Activated T-helper 1 cell treated with Interleukin-2 at 50 U/mL for 16 hours (primary cell): ENCODE data around the gene CDK14.

ENCODE experiments used
- DNase-seq: peaks from one replicate; pipeline ENCODE4 v3.0.0-alpha.2; 2020; ENCODE audit warnings: low read depth

The CDK14 gene

DNA sequence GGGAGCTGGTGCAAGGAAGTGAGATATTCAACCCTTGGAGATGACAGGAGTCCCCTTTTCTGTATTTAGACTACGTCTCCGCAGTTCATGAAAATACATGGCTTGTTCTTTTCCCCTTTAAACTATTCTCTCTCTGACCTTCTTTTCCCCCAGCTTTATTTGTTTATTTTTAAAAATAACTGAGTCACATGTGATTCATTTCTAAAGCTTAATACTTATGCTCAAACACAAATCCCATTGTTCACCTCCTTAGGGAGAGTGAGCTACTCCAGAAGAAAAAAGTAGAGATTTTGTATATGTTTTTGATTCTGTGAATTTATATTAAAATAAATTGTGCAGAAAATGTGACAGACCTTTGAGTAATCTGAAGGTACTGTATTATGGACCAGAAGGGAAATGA is 632.2 kb downstream of the CDK14 start:
- DNase-seq, result no peak

DNA sequence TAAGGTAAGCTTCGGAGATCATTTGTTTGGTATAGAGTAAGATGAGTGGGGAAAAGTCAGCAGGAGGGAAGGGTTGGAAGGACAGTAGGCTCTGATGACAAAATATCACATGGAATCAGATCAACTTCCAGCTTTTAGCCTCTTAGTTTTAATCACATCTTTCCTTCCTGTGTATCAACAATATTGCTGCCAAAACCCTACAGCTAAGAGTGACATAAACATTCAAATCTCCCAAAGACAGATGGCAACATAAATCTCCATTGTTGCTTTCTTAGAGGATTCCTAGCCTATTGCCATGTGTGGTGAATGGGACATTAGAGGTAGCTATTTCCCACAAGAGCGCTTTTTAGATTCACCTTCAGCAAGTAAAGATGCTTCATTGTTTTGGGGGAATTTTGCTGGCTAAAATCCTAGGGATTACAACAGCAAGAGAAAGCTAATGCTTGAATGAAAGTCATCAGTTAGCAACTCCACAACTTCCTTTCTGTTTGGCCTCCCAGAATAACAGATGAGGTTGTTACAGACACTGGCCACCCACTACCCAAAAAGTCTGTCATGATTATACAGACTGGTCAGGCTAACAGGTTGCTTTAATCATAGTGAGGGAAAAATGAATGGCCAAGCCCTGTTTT is 632.9 kb downstream of the CDK14 start:
- no peak for DNase-seq

DNA sequence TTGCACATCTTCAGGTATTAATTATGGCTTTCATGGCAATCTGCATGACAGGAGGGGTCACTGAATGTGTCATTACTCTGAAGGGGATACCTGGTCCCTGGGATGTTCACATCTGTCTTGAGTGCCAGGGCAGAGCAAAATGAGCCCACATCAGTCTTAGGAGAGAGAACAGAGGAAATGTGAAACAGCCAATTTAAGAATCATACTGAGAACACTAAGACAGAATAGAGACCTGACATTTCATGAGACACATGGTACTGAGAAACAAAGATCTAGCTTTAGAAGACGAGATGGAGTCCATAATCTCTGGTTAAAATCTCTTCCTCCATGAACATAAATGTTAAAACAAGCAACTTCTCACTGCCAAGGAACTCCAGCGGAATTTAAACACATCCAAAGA is 634.0 kb downstream of the CDK14 start:
- no peak for DNase-seq

DNA sequence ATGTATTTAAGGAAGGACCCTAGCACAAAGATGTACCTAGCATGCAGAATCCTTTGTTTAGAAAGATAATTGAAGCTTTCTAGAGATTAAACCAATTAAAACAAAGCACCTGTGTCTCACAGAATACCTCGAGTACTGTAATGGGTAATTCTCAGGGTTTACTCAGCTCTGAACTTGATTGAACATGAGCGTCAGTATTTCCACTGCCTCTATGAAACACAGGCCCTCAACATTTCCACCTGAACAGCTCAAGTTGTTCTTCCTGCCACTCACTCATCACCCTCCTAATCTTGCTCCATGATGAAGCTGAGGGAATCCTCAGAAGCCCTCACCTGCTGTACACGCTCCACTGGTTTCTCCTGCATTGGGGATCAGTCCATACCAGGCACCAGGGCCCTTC is 634.4 kb downstream of the CDK14 start:
- no peak for DNase-seq

DNA sequence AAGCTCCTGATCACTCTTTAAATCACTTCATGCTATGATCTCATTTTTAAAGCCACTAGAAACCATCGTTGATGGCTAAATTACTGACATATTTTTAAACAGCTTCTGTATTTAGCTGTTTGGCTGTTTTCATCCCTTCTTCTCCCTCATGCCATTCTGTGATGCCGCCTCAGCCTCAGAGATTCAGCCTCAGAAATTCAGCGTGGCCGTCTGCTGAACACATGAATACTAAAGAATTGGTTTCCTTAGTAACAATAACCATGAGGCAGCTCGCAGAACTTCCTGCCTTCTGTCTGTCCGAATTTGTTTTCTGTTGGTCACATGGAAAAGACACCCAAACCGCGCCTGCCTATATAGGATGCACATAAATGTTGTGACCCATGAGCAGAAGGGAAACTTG is 637.1 kb downstream of the CDK14 start:
- DNase-seq, result no peak

DNA sequence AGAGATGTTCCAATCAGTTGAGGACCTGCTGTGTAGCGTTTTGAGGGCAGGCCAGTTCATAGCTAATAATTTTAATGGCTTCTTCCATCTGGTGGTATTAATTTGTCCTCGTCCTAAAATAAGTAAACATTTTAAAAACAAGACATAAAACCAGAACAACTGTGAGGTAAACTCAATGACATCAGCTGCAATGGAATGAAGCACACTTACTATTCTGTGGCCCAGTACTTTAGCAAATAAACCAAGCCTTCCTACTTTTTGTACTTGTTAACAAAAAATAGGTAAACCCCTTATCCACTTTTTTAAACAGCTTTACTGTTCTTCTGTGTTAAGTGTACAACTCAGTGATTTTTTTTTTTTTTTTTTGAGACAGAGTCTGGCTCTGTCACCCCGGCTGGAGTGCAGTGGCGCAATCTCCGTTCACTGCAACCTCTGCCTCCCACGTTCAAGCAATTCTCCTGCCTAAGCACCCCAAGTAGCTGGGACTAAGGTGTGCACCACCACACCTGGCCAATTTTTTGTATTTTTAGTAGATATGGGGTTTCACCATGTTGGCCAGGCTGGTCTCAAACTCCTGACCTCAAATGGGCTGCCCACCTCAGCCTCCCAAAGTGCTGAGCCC is 639.2 kb downstream of the CDK14 start:
- DNase-seq, result no peak

DNA sequence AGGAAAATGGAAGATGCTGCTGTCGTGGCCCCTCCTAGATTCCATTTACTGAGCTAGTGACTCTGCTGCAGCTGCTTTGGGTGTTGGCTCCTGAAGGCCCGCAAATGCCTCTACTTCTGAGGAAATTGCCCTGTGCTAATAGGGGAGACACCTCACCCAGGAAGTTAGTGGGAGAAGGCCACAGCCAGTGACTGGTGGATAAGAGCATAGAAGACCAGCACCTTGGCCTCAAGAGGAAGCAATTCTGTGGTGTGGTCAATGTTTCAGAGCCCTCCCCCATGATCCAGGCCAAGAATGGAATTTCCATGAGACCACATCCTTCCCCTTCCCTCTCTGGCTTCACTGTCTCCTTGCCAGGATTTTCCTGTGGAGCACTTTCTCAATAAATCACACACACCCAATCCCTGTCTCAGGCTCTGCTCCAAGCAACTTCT is 643.1 kb downstream of the CDK14 start:
- no peak for DNase-seq

DNA sequence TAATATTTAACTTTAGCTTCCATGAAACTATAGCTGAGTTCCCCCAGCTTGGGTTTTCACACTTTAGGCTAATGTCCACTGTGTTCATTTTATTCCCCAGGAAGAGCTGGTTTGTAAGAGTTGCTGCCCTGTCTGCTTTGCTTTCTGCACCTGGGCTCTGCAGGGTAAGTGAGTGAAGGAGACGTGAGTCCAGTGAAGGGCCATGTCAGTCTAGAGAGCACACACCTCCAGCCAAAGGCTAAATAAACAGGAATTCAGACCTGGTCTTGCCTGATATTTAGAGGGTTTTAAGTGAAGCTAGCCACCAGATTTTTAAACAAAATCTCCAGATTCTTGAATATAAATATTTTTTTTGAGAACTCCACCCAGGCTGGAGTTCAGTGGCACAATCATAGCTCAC is 643.7 kb downstream of the CDK14 start:
- no peak for DNase-seq

DNA sequence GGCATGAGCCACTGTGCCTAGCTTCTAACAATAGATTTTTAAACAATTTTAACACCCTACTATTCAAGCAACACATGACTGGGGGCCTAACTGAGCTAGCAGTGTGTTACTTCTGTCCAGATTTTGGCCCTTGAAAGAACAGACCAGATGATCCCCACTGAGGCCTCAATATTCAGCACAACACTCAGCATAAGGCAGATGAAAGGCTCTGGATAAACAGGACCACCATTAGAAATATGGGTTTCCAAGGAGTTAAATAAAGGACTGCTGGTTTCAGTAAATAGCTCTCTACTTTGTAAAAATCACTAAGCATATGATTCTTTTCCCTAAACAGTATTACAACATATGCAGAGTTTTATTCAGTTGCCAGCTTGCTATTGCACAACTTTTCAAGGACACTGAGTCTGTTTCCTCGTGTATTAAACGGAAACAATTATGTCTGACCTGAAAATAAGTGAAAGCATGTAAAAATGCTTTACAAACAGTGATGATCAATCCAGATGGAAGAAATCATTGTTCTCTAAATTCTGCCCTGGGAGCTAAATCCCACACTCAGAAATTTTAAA is 644.3 kb downstream of the CDK14 start:
- DNase-seq, result no peak

DNA sequence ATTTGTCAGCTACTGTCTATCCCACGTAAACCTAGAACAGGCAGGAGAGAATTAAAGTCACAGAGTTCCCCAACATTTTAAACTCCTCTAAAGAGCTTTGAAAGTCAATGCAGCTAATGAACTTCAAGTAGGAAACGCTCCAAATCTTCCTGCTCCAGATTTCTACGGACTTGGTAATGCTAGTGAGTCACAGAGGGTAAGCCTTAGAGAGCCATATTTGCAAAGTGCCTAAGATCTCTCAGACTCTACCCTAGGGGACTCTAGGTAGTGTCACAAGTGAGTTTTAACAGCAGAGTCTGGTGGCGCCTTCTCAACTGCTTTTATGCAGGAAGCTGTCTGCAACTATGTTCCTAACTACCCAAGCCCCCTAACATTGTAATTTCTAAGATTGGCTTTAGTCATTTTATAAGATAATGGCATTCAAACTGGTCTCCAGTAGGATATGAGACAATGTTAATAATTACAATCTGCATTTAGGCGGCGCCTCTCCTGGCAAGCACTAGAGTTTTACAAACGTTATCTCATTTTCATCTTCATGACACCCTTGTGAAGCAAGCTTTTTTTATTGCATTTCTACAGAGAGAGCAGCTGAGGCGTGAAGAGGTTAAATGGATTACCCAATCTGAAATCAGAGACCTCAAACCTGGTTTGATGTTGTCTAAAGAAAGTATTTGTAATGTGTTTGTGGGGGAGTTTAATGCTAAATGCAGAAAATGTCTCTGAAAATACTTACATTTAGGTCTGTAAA is 646.1 kb downstream of the CDK14 start:
- DNase-seq, result no peak

DNA sequence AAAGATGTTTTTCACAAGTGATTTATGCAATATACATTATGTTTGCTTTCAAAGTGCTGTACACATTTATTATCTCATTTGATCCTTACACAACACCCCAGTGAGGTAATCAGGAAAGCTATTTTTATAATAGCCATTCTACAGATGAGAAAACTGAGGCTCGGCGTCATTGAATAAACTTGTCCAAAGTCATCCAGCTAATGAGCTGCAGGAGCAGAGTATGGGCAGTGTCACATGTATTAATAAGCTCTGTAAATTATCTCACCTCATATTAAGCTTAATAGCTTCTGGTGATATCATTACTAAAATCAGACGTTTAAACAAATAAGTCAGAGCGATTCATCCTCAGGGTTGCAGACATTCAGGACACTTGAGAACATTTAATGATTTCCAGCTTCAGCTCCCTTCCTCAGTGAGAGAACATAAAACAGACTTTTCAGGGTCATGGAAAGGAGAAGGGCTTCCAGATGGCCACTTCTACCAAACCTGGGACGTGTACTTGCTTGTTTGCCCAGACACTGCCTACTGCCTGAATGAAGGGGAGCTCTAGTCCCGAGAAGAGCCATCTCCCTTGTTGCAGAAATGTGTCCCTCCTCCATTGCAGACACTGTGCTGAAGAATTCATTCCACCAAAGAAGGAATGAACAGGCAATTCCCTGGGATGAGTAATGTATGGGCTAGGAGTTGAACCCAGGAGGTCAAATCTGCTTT is 647.6 kb downstream of the CDK14 start:
- DNase-seq, result no peak

DNA sequence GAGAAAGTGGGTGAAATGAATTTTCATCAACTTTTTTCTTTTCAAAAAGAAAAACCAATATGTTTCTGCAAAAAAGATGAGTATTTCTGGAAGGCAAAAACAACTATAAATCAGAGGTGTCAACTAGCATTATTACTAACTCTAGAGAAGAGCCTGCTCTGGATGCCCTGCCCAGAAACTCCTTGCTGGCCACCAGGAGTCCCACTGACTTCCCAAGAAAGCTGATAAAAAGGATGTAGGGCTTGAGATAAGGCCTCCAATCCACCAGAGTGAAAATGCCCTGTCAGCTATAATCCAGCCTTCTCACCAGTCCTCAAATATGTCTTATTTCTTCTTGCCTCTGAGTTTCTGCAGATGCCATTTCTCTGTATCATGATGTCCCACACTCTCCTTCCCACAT is 651.4 kb downstream of the CDK14 start:
- no peak for DNase-seq

DNA sequence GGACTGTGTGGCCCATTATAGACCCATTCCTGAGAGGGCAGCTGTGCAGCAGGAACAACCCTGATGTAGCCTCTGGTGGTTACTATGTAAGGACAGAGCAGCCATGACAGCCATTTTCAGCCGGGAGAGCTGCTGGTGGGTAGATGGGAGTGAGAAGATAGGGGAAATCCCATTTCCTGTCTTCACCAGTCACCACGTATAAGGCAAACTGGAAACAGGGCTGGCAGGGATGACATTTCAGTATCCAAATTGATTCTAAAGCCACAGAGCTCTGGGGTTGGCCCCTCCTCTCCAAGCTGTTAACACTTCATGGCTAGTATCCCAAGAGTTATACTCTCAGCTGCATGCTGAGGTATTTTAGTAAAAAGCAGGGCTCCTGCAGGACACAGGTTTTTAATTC is 652.9 kb downstream of the CDK14 start:
- DNase-seq, result no peak

DNA sequence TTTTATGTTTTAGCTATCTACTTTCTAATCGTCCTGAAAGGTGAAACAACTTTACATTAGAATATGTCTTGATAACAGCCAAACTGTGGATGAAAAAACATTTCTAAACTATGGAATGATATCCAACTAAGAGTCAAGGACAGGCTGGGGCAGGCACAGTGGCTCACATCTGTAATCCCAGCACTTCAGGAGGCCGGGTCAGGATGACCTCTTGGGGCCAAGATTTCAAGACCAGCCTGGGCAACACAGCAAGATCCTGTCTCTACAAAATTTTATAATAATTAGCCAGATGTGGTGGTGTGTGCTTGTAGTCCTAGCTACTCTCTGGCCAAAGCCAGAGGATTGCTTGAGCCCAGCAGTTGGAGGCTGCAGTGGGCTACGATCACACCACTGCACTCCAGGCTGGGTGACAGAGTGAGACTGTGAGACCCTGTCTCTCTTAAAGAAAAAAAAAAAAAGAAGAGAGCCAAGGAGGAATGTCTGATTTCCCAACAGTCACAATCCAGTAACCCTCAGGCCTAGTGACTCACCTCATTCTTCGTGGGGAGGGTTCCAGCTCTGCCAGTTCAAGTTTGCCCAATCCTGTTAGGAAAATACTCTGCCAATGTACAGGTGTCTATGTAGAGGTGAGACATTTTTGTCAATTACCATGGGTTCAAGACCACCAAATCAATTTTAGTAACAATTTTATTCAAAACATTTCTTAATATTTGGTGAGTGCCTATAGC is 653.5 kb downstream of the CDK14 start:
- DNase-seq, result no peak

DNA sequence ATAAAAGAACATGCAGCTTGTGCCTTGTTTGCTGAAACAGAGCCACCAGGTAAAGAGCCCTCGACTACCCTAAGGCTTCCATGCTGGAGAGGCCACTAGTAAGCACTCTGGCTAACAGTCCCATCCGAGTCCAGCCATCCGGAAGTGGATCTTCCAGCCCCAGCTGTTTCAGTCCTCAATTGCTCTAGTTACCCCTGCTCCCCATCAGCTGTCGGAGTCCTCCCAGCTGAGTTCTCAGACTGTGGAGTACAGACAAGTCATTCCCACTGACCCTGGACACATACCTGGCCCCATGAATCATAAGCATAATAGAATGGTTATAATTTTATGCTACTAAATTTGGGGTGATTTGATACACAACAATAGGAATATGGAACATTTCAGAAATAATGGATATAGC is 654.6 kb downstream of the CDK14 start:
- DNase-seq, result no peak

DNA sequence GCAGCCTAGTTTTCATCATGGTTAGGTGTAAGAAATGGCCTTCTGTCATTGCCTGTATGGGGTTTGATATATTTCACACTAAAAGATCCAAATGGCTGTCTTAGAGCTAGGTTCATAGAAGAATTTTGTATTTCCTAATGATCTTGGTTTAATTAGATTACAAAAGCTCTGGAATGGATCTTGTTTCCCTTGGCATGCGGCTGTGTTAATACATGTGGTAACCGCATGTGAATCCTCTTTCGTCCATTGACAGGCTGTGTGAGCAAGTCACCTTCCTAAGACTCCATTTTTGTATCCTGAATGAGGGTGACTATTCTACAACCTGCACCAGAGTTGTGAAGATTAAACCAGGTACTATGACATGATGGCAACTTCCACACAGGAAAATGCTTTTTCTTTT is 655.8 kb downstream of the CDK14 start:
- DNase-seq, result no peak
